Peyer's patch (tissue), 4 donors: ENCODE results near the gene DENND2C. TPM values are rescaled to one million over a fixed set of nuclear protein-coding genes. Genes with fewer than 3 reads are reported as not detected.
A peak's percentile ranks its signal among the peaks of the same experiment; 100 is the strongest.

Source experiments
- DNase-seq, 3 donors: peaks; one replicate each; pipeline ENCODE4 v3.0.0-alpha.2; 2017 to 2019
- H3K27ac ChIP-seq, 4 donors: fragments of 200-600 bp; sonication (generic); one replicate each; pipeline ENCODE4 v1.5.1; 2016 to 2019
- H3K27me3 ChIP-seq, 2 donors: fragments of 200-600 bp; sonication (generic); one replicate each; pipeline ENCODE4 v1.5.1; 2019
- H3K36me3 ChIP-seq, 3 donors: fragments of 200-600 bp; sonication (generic); one replicate each; pipeline ENCODE4 v1.5.1; 2016 to 2019
- H3K4me1 ChIP-seq, 4 donors: fragments of 200-600 bp; sonication (generic); one replicate each; pipeline ENCODE4 v1.5.1; 2016 to 2019
- H3K4me3 ChIP-seq, 4 donors: fragments of 200-600 bp; sonication (generic); 1 replicate in 3 of 4; 2 replicates in 1 of 4; pipeline ENCODE4 v1.5.1; 2016 to 2019; ENCODE audit warnings: mild to moderate bottlenecking in 1 of 4
- H3K9me3 ChIP-seq, 4 donors: fragments of 200-600 bp; sonication (generic); one replicate each; pipeline ENCODE4 v1.5.1; 2016 to 2019; ENCODE audit warnings: mild to moderate bottlenecking in 1 of 4
- CTCF ChIP-seq, 6 experiments: fragments of 450-650 bp in 4 of 6; fragments of 200-600 bp in 2 of 6; sonication (generic) in 1 of 6; IDR thresholded peaks; one replicate each; pipeline ENCODE4 v1.5.1; 2017 to 2019; ENCODE audit warnings: antibody characterized with exemption in 6 of 6, mild to moderate bottlenecking in 3 of 6, moderate library complexity in 1 of 6
- POLR2A ChIP-seq, 2 donors: fragments of 450-650 bp; IDR thresholded peaks; one replicate each; pipeline ENCODE4 v1.5.1; 2017; ENCODE audit warnings: antibody characterized with exemption in 2 of 2, mild to moderate bottlenecking in 2 of 2, moderate library complexity in 2 of 2
- total RNA-seq, 4 donors: library from RNA; depleted of rRNA; stranded (reverse); fragments of >200 nt; gene quantifications; one replicate each; pipeline ENCODE4 v1.1.0, GENCODE V29; 2016

Gene DENND2C
- total RNA-seq, 4 donors from 2014 or later: 0.35 to 17.3 (median 0.82) TPM

GRCh38 chr1:114712977-114713376, 43.1 kb upstream of the DENND2C start:
- Histone ChIP-seq H3K27me3 (no peaks in the 10 kb centered on the region), H3K4me1 (peaks cover 0 to 37% (median 2%) of the 10 kb centered on the region in 4 donors), H3K36me3 (peaks cover 0 to 59% (median 0%) of the 10 kb centered on the region in 3 donors), H3K4me3 (no peak overlapping the region), H3K9me3 (no peaks in the 10 kb centered on the region), H3K27ac (peak overlapping the region in 2 of 4 donors; percentile 6 to 18)
- no peak for TF ChIP-seq CTCF (IDR thresholded peaks at IDR 0.05)
- TF ChIP-seq POLR2A (IDR thresholded peaks at IDR 0.05): no peak
- peak in 1 of 3 donors; percentile 50 for DNase-seq

GRCh38 chr1:114710360-114710759, 40.5 kb upstream of the DENND2C start:
- H3K27me3 ChIP-seq: no peaks in the 10 kb centered on the region
- H3K36me3 ChIP-seq: peaks cover 0 to 76% (median 0%) of the 10 kb centered on the region in 3 donors
- H3K4me3 ChIP-seq: no peak overlapping the region
- TF ChIP-seq CTCF (IDR thresholded peaks at IDR 0.05) (no peak), POLR2A (IDR thresholded peaks at IDR 0.05) (no peak)
- DNase-seq: no peak
- H3K9me3 ChIP-seq: no peaks in the 10 kb centered on the region
- peaks cover 0 to 27% (median 2%) of the 10 kb centered on the region in 4 donors for H3K4me1 ChIP-seq
- no peak overlapping the region for H3K27ac ChIP-seq

- Histone ChIP-seq H3K27me3 (no peaks in the 10 kb centered on the region), H3K36me3 (peaks cover 0 to 69% (median 0%) of the 10 kb centered on the region in 3 donors), H3K27ac (no peak overlapping the region), H3K4me1 (peaks cover 0 to 4% (median 0%) of the 10 kb centered on the region in 4 donors), H3K4me3 (no peak overlapping the region), H3K9me3 (no peaks in the 10 kb centered on the region)
- no peak for DNase-seq
- TF ChIP-seq POLR2A (IDR thresholded peaks at IDR 0.05) (no peak), CTCF (IDR thresholded peaks at IDR 0.05) (no peak)
Measured at GRCh38 chr1:114707604-114708003, 37.8 kb upstream of the DENND2C start.

- Histone ChIP-seq H3K4me3 (no peak overlapping the region), H3K27ac (no peak overlapping the region), H3K4me1 (no peaks in the 10 kb centered on the region), H3K27me3 (no peaks in the 10 kb centered on the region), H3K36me3 (peaks cover 0 to 34% (median 0%) of the 10 kb centered on the region in 3 donors), H3K9me3 (no peaks in the 10 kb centered on the region)
- no peak for DNase-seq
- TF ChIP-seq CTCF (IDR thresholded peaks at IDR 0.05) (no peak), POLR2A (IDR thresholded peaks at IDR 0.05) (no peak)
Measured at GRCh38 chr1:114703242-114703641, 33.4 kb upstream of the DENND2C start.

DNA sequence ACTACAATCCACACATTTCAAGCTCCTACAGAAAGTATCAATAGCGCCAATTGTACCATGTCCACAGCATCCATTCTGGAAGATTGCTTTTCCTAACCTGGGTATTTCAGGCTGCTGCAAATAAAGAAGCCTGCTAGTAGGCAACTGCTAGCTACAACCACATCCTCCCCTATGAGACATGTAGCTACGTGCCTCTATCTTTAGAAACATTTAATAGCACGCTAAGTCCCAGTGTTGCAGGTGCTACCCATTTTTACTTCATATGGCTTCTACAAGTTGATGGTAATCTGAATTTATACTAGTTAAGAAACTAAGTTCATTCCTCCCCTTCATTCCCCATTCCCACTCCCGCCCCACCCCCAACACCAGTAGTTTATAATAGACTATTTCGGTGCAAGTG, 32.9 kb upstream of the DENND2C start:
- H3K27ac ChIP-seq: no peak overlapping the region
- peaks cover 0 to 29% (median 0%) of the 10 kb centered on the region in 3 donors for H3K36me3 ChIP-seq
- no peak for DNase-seq
- no peaks in the 10 kb centered on the region for H3K9me3 ChIP-seq
- H3K27me3 ChIP-seq: no peaks in the 10 kb centered on the region
- no peaks in the 10 kb centered on the region for H3K4me1 ChIP-seq
- TF ChIP-seq CTCF (IDR thresholded peaks at IDR 0.05): no peak
- no peak for TF ChIP-seq POLR2A (IDR thresholded peaks at IDR 0.05)
- no peak overlapping the region for H3K4me3 ChIP-seq

- Histone ChIP-seq H3K27me3 (no peaks in the 10 kb centered on the region), H3K9me3 (no peaks in the 10 kb centered on the region), H3K27ac (no peak overlapping the region), H3K4me1 (no peaks in the 10 kb centered on the region), H3K36me3 (peaks cover 0 to 21% (median 0%) of the 10 kb centered on the region in 3 donors), H3K4me3 (no peak overlapping the region)
- DNase-seq: no peak
- no peak for TF ChIP-seq CTCF (IDR thresholded peaks at IDR 0.05)
- no peak for TF ChIP-seq POLR2A (IDR thresholded peaks at IDR 0.05)
Measured at GRCh38 chr1:114701931-114702330, 32.1 kb upstream of the DENND2C start.
